ENCODE measurements around the gene KLK12. TPM values are rescaled to one million over a fixed set of nuclear protein-coding genes. Genes with fewer than 3 reads are reported as not detected.

KLK12 gene
- total RNA-seq, 1 experiment from 2014 or later, result not detected

GRCh38 chr19:51015691-51016267 lies 19.0 kb downstream of the KLK12 start:
- ChIA-PET CTCF (interaction anchor here (1.3 kb wide), 1 partner anchor 94 kb away, joined by 15 read pairs; no protein-coding TSS in a partner anchor), POLR2A (ENCODE audit: unreplicated experiment) (no interaction called here)
- Histone ChIP-seq H3K27me3 (ENCODE audit: low read length) (no peaks in the 10 kb centered on the region), H3K4me3 (ENCODE audit: low read length) (no peak overlapping the region), H2AFZ (ENCODE audit: low read length) (no peak overlapping the region), H3K27ac (ENCODE audit: low read length) (no peak overlapping the region), H3K4me2 (ENCODE audit: low read length) (no peak overlapping the region), H3K9ac (ENCODE audit: low read length) (no peak overlapping the region), H3K9me3 (ENCODE audit: low read length) (0 out of 2 replicates have a peak, but pooled peaks cover 4% of the 10 kb centered on the region), H3K4me1 (ENCODE audit: insufficient read depth, low read length) (peaks cover 19% of the 10 kb centered on the region; the same call in 1 of the 2 replicates), H3K79me2 (ENCODE audit: low read length) (no peaks in the 10 kb centered on the region), H3F3A (ENCODE audit: low read length, unreplicated experiment) (no peaks in the 10 kb centered on the region), H3K9me2 (replicated peaks; ENCODE audit: low read length) (no peaks in the 10 kb centered on the region), H4K20me1 (ENCODE audit: low read length) (no peaks in the 10 kb centered on the region), H3K36me3 (ENCODE audit: low read depth, low read length) (no peaks in the 10 kb centered on the region)
- ATAC-seq (no peak), DNase-seq (no peak)
- no TSS peak for BruUV-seq (replicated peaks)
- intact Hi-C loops (cut with micrococcal nuclease), result loop anchor here (1.0 to 5.0 kb wide), 2 partner anchors 85 to 213 kb away; no protein-coding TSS in a partner anchor
- TF ChIP-seq CTCF (conservative IDR thresholded peaks at IDR 0.05; ENCODE audit: low read depth, low read length), result no peak
- TF ChIP-seq EZH2phosphoT487 (IDR thresholded peaks at IDR 0.05; ENCODE audit: borderline replicate concordance, low read length), result no peak
- no peak for TF ChIP-seq EZH2 (IDR thresholded peaks at IDR 0.05; ENCODE audit: low read length, unreplicated experiment)

GRCh38 chr19:51014242-51014641 lies 20.6 kb downstream of the KLK12 start:
- H3K27me3 ChIP-seq (ENCODE audit: low read length), result no peaks in the 10 kb centered on the region
- H3K4me3 ChIP-seq (ENCODE audit: low read length), result no peak overlapping the region
- POLR2A ChIA-PET (ENCODE audit: unreplicated experiment), result no interaction called here
- H3K79me2 ChIP-seq (ENCODE audit: low read length), result no peaks in the 10 kb centered on the region
- H4K20me1 ChIP-seq (ENCODE audit: low read length), result no peaks in the 10 kb centered on the region
- H3K27ac ChIP-seq (ENCODE audit: low read length), result no peak overlapping the region
- peaks cover 26% of the 10 kb centered on the region; the same call in 1 of the 2 replicates for H3K4me1 ChIP-seq (ENCODE audit: insufficient read depth, low read length)
- no peaks in the 10 kb centered on the region for H3F3A ChIP-seq (ENCODE audit: low read length, unreplicated experiment)
- TF ChIP-seq CTCF (conservative IDR thresholded peaks at IDR 0.05; ENCODE audit: low read depth, low read length), result no peak
- no peaks in the 10 kb centered on the region for H3K36me3 ChIP-seq (ENCODE audit: low read depth, low read length)
- no peak overlapping the region for H3K9ac ChIP-seq (ENCODE audit: low read length)
- H3K9me3 ChIP-seq (ENCODE audit: low read length), result 0 out of 2 replicates have a peak, but pooled peaks cover 4% of the 10 kb centered on the region
- H3K9me2 ChIP-seq (replicated peaks; ENCODE audit: low read length), result no peaks in the 10 kb centered on the region
- no peak overlapping the region for H3K4me2 ChIP-seq (ENCODE audit: low read length)
- CTCF ChIA-PET, result no interaction called here
- no TSS peak for BruUV-seq (replicated peaks)
- no peak overlapping the region for H2AFZ ChIP-seq (ENCODE audit: low read length)
- ATAC-seq (no peak), DNase-seq (no peak)
- intact Hi-C loops (cut with micrococcal nuclease), result no loop called here

- Histone ChIP-seq H3K4me3 (ENCODE audit: low read length) (no peak overlapping the region), H3K9me3 (ENCODE audit: low read length) (0 out of 2 replicates have a peak, but pooled peaks cover 4% of the 10 kb centered on the region), H3K27ac (ENCODE audit: low read length) (no peak overlapping the region), H3K27me3 (ENCODE audit: low read length) (no peaks in the 10 kb centered on the region), H4K20me1 (ENCODE audit: low read length) (no peaks in the 10 kb centered on the region), H3K9me2 (replicated peaks; ENCODE audit: low read length) (no peaks in the 10 kb centered on the region), H3K4me2 (ENCODE audit: low read length) (no peak overlapping the region), H3F3A (ENCODE audit: low read length, unreplicated experiment) (no peaks in the 10 kb centered on the region), H3K36me3 (ENCODE audit: low read depth, low read length) (no peaks in the 10 kb centered on the region), H3K9ac (ENCODE audit: low read length) (no peak overlapping the region), H3K4me1 (ENCODE audit: insufficient read depth, low read length) (peaks cover 25% of the 10 kb centered on the region; the same call in 1 of the 2 replicates), H3K79me2 (ENCODE audit: low read length) (no peaks in the 10 kb centered on the region), H2AFZ (ENCODE audit: low read length) (no peak overlapping the region)
- DNase-seq (peak; percentile 71), ATAC-seq (no peak)
- ChIA-PET CTCF (interaction anchor here (0.6 kb wide), 1 partner anchor 60 kb away, joined by 3 read pairs; the partner anchor contains the start of gene KLK5), POLR2A (ENCODE audit: unreplicated experiment) (interaction anchor here (0.7 kb wide), 1 partner anchor 35 kb away, joined by 10 read pairs; no protein-coding TSS in a partner anchor)
- no TSS peak for BruUV-seq (replicated peaks)
- intact Hi-C loops (cut with micrococcal nuclease), result no loop called here
- TF ChIP-seq EZH2 (IDR thresholded peaks at IDR 0.05; ENCODE audit: low read length, unreplicated experiment) (no peak), EZH2phosphoT487 (IDR thresholded peaks at IDR 0.05; ENCODE audit: borderline replicate concordance, low read length) (no peak), CTCF (conservative IDR thresholded peaks at IDR 0.05; ENCODE audit: low read depth, low read length) (no peak)
These were observed 22.1 kb downstream of the KLK12 start for GRCh38 chr19:51012661-51013190.
